ENCODE data around the gene CARNS1.

Gene CARNS1

GRCh38 chr11:67415501-67416304 lies at the start of gene CARNS1:
Gene CARNS1, plus strand, starts transcription at chr11:67415678. Its CDS starts 522 bp downstream, at chr11:67416200.
- H3K27ac Mint-ChIP-seq, result peak within 1 kb of the TSS; percentile 80
- H3K36me3 Mint-ChIP-seq, result no peaks in the 10 kb centered on the region
- no peaks in the 10 kb centered on the region for H3K27me3 Mint-ChIP-seq
- no peaks in the 10 kb centered on the region for H3K9me3 Mint-ChIP-seq
- peaks cover 59% of the 10 kb centered on the region for H3K4me1 Mint-ChIP-seq
- H3K4me3 Mint-ChIP-seq, result peak within 1 kb of the TSS; percentile 90
- no peak for DNase-seq (ENCODE audit: low spot score in 2 of 2)
- no peak for ATAC-seq (ENCODE audit: low read depth)

GRCh38 chr11:67365736-67366444 lies 49.6 kb upstream of the CARNS1 start:
- Mint-ChIP-seq H3K9me3 (no peaks in the 10 kb centered on the region), H3K27ac (peak overlapping the region; percentile 61), H3K4me1 (peaks cover 71% of the 10 kb centered on the region), H3K36me3 (peaks cover 23% of the 10 kb centered on the region), H3K27me3 (no peaks in the 10 kb centered on the region), H3K4me3 (no peak overlapping the region)
- DNase-seq (ENCODE audit: low spot score in 2 of 2) (no peak), ATAC-seq (ENCODE audit: low read depth) (no peak)

- peaks cover 74% of the 10 kb centered on the region for H3K4me1 Mint-ChIP-seq
- no peak for ATAC-seq (ENCODE audit: low read depth)
- no peaks in the 10 kb centered on the region for H3K9me3 Mint-ChIP-seq
- no peak for DNase-seq (ENCODE audit: low spot score in 2 of 2)
- H3K36me3 Mint-ChIP-seq, result peaks cover 24% of the 10 kb centered on the region
- H3K4me3 Mint-ChIP-seq, result no peak overlapping the region
- H3K27me3 Mint-ChIP-seq, result no peaks in the 10 kb centered on the region
- H3K27ac Mint-ChIP-seq, result peak overlapping the region; percentile 61
Measured at GRCh38 chr11:67366546-67366945, 48.9 kb upstream of the CARNS1 start.

- H3K4me3 Mint-ChIP-seq, result peak overlapping the region; percentile 18
- no peak for DNase-seq (ENCODE audit: low spot score in 2 of 2)
- H3K27me3 Mint-ChIP-seq, result no peaks in the 10 kb centered on the region
- H3K9me3 Mint-ChIP-seq, result no peaks in the 10 kb centered on the region
- peaks cover 73% of the 10 kb centered on the region for H3K4me1 Mint-ChIP-seq
- H3K27ac Mint-ChIP-seq, result peak overlapping the region; percentile 9
- peaks cover 28% of the 10 kb centered on the region for H3K36me3 Mint-ChIP-seq
- ATAC-seq (ENCODE audit: low read depth), result no peak
Measured at GRCh38 chr11:67366961-67367760, 48.3 kb upstream of the CARNS1 start.

GRCh38 chr11:67367761-67368227 lies 47.7 kb upstream of the CARNS1 start:
- ATAC-seq (ENCODE audit: low read depth), result no peak
- Mint-ChIP-seq H3K4me3 (peak overlapping the region; percentile 42), H3K36me3 (peaks cover 28% of the 10 kb centered on the region), H3K27ac (peak overlapping the region; percentile 9), H3K4me1 (peaks cover 73% of the 10 kb centered on the region), H3K27me3 (no peaks in the 10 kb centered on the region), H3K9me3 (no peaks in the 10 kb centered on the region)
- DNase-seq (ENCODE audit: low spot score in 2 of 2), result no peak

- Mint-ChIP-seq H3K9me3 (no peaks in the 10 kb centered on the region), H3K36me3 (peaks cover 29% of the 10 kb centered on the region), H3K4me1 (peaks cover 70% of the 10 kb centered on the region), H3K27ac (peak overlapping the region; percentile 9), H3K27me3 (no peaks in the 10 kb centered on the region), H3K4me3 (peak overlapping the region; percentile 6)
- no peak for ATAC-seq (ENCODE audit: low read depth)
- DNase-seq (ENCODE audit: low spot score in 2 of 2), result no peak
Measured at GRCh38 chr11:67368621-67369020, 46.9 kb upstream of the CARNS1 start.

- Mint-ChIP-seq H3K27me3 (no peaks in the 10 kb centered on the region), H3K27ac (peak overlapping the region; percentile 9), H3K4me3 (peak overlapping the region; percentile 1), H3K4me1 (peaks cover 66% of the 10 kb centered on the region), H3K9me3 (no peaks in the 10 kb centered on the region), H3K36me3 (peaks cover 26% of the 10 kb centered on the region)
- DNase-seq (ENCODE audit: low spot score in 2 of 2) (no peak), ATAC-seq (ENCODE audit: low read depth) (no peak)
Measured at GRCh38 chr11:67369275-67369674, 46.2 kb upstream of the CARNS1 start.

GRCh38 chr11:67369801-67370284 lies 45.6 kb upstream of the CARNS1 start:
- H3K27ac Mint-ChIP-seq, result peak overlapping the region; percentile 9
- peaks cover 61% of the 10 kb centered on the region for H3K4me1 Mint-ChIP-seq
- no peaks in the 10 kb centered on the region for H3K27me3 Mint-ChIP-seq
- no peak for DNase-seq (ENCODE audit: low spot score in 2 of 2)
- H3K36me3 Mint-ChIP-seq, result peaks cover 23% of the 10 kb centered on the region
- H3K9me3 Mint-ChIP-seq, result no peaks in the 10 kb centered on the region
- ATAC-seq (ENCODE audit: low read depth), result no peak
- no peak overlapping the region for H3K4me3 Mint-ChIP-seq

GRCh38 chr11:67370351-67371076 lies 45.0 kb upstream of the CARNS1 start:
- Mint-ChIP-seq H3K27ac (peak overlapping the region; percentile 89), H3K36me3 (peaks cover 21% of the 10 kb centered on the region), H3K27me3 (no peaks in the 10 kb centered on the region), H3K9me3 (no peaks in the 10 kb centered on the region), H3K4me3 (peak overlapping the region; percentile 55), H3K4me1 (peaks cover 58% of the 10 kb centered on the region)
- ATAC-seq (ENCODE audit: low read depth) (no peak), DNase-seq (ENCODE audit: low spot score in 2 of 2) (no peak)

GRCh38 chr11:67371189-67371910 lies 44.1 kb upstream of the CARNS1 start:
- peak; percentile 42 for ATAC-seq (ENCODE audit: low read depth)
- Mint-ChIP-seq H3K27me3 (no peaks in the 10 kb centered on the region), H3K36me3 (peaks cover 12% of the 10 kb centered on the region), H3K9me3 (no peaks in the 10 kb centered on the region), H3K4me1 (peaks cover 53% of the 10 kb centered on the region), H3K27ac (peak overlapping the region; percentile 89), H3K4me3 (peak overlapping the region; percentile 96)
- DNase-seq (ENCODE audit: low spot score in 2 of 2), result peak in 1 of 2 donors; percentile 55

GRCh38 chr11:67371911-67372320 lies 43.6 kb upstream of the CARNS1 start:
- Mint-ChIP-seq H3K9me3 (no peaks in the 10 kb centered on the region), H3K4me1 (peaks cover 47% of the 10 kb centered on the region), H3K27ac (peak overlapping the region; percentile 89), H3K36me3 (peaks cover 12% of the 10 kb centered on the region), H3K4me3 (peak overlapping the region; percentile 96), H3K27me3 (no peaks in the 10 kb centered on the region)
- no peak for ATAC-seq (ENCODE audit: low read depth)
- DNase-seq (ENCODE audit: low spot score in 2 of 2), result no peak

GRCh38 chr11:67372321-67372992 lies 43.0 kb upstream of the CARNS1 start:
- ATAC-seq (ENCODE audit: low read depth), result no peak
- no peak for DNase-seq (ENCODE audit: low spot score in 2 of 2)
- Mint-ChIP-seq H3K4me3 (peak overlapping the region; percentile 98), H3K27ac (peak overlapping the region; percentile 89), H3K36me3 (peaks cover 12% of the 10 kb centered on the region), H3K27me3 (no peaks in the 10 kb centered on the region), H3K9me3 (no peaks in the 10 kb centered on the region), H3K4me1 (peaks cover 46% of the 10 kb centered on the region)

Measured in memory B cell (primary cell).